Uterus (tissue), 4 donors: ENCODE results near the gene ITFG1. TPM values are rescaled to one million over a fixed set of nuclear protein-coding genes. Genes with fewer than 3 reads are reported as not detected.
A peak's percentile ranks its signal among the peaks of the same experiment; 100 is the strongest.

ENCODE experiments used
- DNase-seq, 2 donors: peaks; one replicate each; pipeline ENCODE4 v3.0.0-alpha.2; 2019 to 2020
- H3K27ac ChIP-seq, 2 donors: fragments of 200-600 bp; sonication (generic); 1 replicate in 1 of 2; 2 replicates in 1 of 2; pipeline ENCODE4 v1.5.1; 2016 to 2018
- H3K27me3 ChIP-seq, 2 donors: fragments of 200-600 bp; sonication (generic); one replicate each; pipeline ENCODE4 v1.5.1; 2018 to 2019; ENCODE audit warnings: control low read depth in 1 of 2
- H3K36me3 ChIP-seq, 2 donors: fragments of 200-600 bp; sonication (generic); one replicate each; pipeline ENCODE4 v1.5.1; 2019; ENCODE audit warnings: control low read depth in 1 of 2
- H3K4me1 ChIP-seq, 2 donors: fragments of 200-600 bp; sonication (generic); one replicate each; pipeline ENCODE4 v1.5.1; 2018 to 2019; ENCODE audit warnings: control low read depth in 1 of 2
- H3K4me3 ChIP-seq, 2 donors: fragments of 200-600 bp; sonication (generic); 1 replicate in 1 of 2; 2 replicates in 1 of 2; pipeline ENCODE4 v1.5.1; 2018 to 2019; ENCODE audit warnings: mild to moderate bottlenecking in 1 of 2
- H3K9me3 ChIP-seq, 2 donors: fragments of 200-600 bp; sonication (generic); one replicate each; pipeline ENCODE4 v1.5.1; 2019; ENCODE audit warnings: control low read depth in 1 of 2
- CTCF ChIP-seq, 4 experiments: fragments of 200-600 bp in 2 of 4; fragments of 450-650 bp in 2 of 4; sonication (generic) in 2 of 4; IDR thresholded peaks; one replicate each; pipeline ENCODE4 v1.5.1; 2016 to 2019; ENCODE audit warnings: antibody characterized with exemption in 4 of 4, mild to moderate bottlenecking in 2 of 4, moderate library complexity in 1 of 4
- POLR2A ChIP-seq, 2 donors: fragments of 450-650 bp; IDR thresholded peaks; one replicate each; pipeline ENCODE4 v1.6.1; 2016; ENCODE audit warnings: antibody characterized with exemption in 2 of 2, mild to moderate bottlenecking in 1 of 2, moderate library complexity in 1 of 2
- intact Hi-C: fragments of 100-400 bp; cut with DNase I; formaldehyde crosslinking; loops from one replicate; pipeline ENCODE4 v1.15.1; 2023; ENCODE audit warnings: low total_unique reads
- total RNA-seq, 4 donors: library from RNA; depleted of rRNA in 3 of 4; stranded (reverse); fragments of >200 nt in 3 of 4; gene quantifications; one replicate each; pipeline versions ENCODE4 v1.1.0 to v1.2.4, GENCODE V29; 2014 to 2023
- donor health status: DM: yes; HTN: yes; CAD: no.

Gene ITFG1
- total RNA-seq, 4 donors from 2014 or later: 47.5 to 97.5 (median 67.2) TPM

- H3K27ac ChIP-seq: no peak overlapping the region
- intact Hi-C loops: no loop called here
These were observed 310.8 kb downstream of the ITFG1 start for GRCh38 chr16:47150067-47150466.

GRCh38 chr16:47144559-47144877, 316.3 kb downstream of the ITFG1 start:
- no peak for DNase-seq
- intact Hi-C loops: no loop called here
- Histone ChIP-seq H3K4me3 (peak overlapping the region in 1 of 2 donors; percentile 34), H3K36me3 (no peaks in the 10 kb centered on the region), H3K27ac (no peak overlapping the region), H3K27me3 (peaks cover 0 to 5% of the 10 kb centered on the region in 2 donors), H3K4me1 (peaks cover 0 to 11% of the 10 kb centered on the region in 2 donors), H3K9me3 (no peaks in the 10 kb centered on the region)
- TF ChIP-seq POLR2A (IDR thresholded peaks at IDR 0.05) (no peak), CTCF (IDR thresholded peaks at IDR 0.05) (no peak)

More at GRCh38 chr16:47150067-47150466, 310.8 kb downstream of the ITFG1 start:
- no peak for DNase-seq
- H3K4me1 ChIP-seq: no peaks in the 10 kb centered on the region
- TF ChIP-seq POLR2A (IDR thresholded peaks at IDR 0.05) (no peak), CTCF (IDR thresholded peaks at IDR 0.05) (no peak)
- H3K36me3 ChIP-seq: no peaks in the 10 kb centered on the region
- no peaks in the 10 kb centered on the region for H3K27me3 ChIP-seq
- no peak overlapping the region for H3K4me3 ChIP-seq
- peaks cover 0 to 5% of the 10 kb centered on the region in 2 donors for H3K9me3 ChIP-seq

GRCh38 chr16:47143677-47144558, 316.9 kb downstream of the ITFG1 start, which contains the start of gene NETO2:
TSS of gene NETO2 (minus strand) at chr16:47143945. CDS start at chr16:47143612, 333 bp downstream.
- Histone ChIP-seq H3K36me3 (no peaks in the 10 kb centered on the region), H3K4me3 (peak within 1 kb of the TSS in 1 of 2 donors; percentile 34), H3K4me1 (peaks cover 0 to 11% of the 10 kb centered on the region in 2 donors), H3K27me3 (peaks cover 0 to 5% of the 10 kb centered on the region in 2 donors), H3K9me3 (no peaks in the 10 kb centered on the region), H3K27ac (no peak within 1 kb of the TSS)
- TF ChIP-seq CTCF (IDR thresholded peaks at IDR 0.05) (peak in 2 of 4 experiments; percentile 26 to 29), POLR2A (IDR thresholded peaks at IDR 0.05) (peak in 1 of 2 donors; percentile 13)
- DNase-seq: no peak
- intact Hi-C loops: no loop called here

- H3K27me3 ChIP-seq: peaks cover 0 to 5% of the 10 kb centered on the region in 2 donors
- H3K27ac ChIP-seq: no peak overlapping the region
- peaks cover 0 to 11% of the 10 kb centered on the region in 2 donors for H3K4me1 ChIP-seq
- DNase-seq: peak in 1 of 2 donors; percentile 16
- TF ChIP-seq POLR2A (IDR thresholded peaks at IDR 0.05) (no peak), CTCF (IDR thresholded peaks at IDR 0.05) (peak in 2 of 4 experiments; percentile 21 to 22)
- no peaks in the 10 kb centered on the region for H3K9me3 ChIP-seq
- H3K36me3 ChIP-seq: no peaks in the 10 kb centered on the region
- H3K4me3 ChIP-seq: peak overlapping the region in 1 of 2 donors; percentile 34
- intact Hi-C loops: no loop called here
These were observed 317.8 kb downstream of the ITFG1 start for GRCh38 chr16:47142821-47143676.
